Kidney glomerular epithelial cell (primary cell): ENCODE results near the gene POLR3GL.
"Not testable (repeated sequence)": the region's sequence is repeated elsewhere in the genome, so short reads cannot be mapped to it uniquely, and the experiment has no call there.

ENCODE experiments used
- DNase-seq: peaks from one replicate; lab custom pipeline; 2025; lab: John Stamatoyannopoulos, UW

POLR3GL gene

DNA sequence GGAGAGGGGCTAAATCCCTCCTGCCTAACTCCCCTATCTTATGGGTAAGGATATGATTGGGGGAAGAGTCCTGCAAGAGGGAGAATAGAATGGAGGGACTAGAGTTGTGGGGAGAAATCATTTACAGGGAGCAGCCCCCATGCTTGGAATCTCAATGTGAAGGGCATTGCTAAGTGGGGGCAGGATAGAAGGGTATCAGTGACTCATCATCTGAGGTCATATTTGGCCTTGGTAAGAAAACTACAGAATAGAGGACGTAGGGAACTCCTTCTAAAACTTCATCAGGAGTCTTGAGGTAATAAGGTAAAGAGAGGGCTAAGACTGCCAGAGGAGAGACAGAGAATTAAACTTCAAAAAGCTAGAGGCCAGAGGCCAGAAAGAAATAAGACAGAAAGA is 56.6 kb downstream of the POLR3GL start:
- no peak for DNase-seq

DNA sequence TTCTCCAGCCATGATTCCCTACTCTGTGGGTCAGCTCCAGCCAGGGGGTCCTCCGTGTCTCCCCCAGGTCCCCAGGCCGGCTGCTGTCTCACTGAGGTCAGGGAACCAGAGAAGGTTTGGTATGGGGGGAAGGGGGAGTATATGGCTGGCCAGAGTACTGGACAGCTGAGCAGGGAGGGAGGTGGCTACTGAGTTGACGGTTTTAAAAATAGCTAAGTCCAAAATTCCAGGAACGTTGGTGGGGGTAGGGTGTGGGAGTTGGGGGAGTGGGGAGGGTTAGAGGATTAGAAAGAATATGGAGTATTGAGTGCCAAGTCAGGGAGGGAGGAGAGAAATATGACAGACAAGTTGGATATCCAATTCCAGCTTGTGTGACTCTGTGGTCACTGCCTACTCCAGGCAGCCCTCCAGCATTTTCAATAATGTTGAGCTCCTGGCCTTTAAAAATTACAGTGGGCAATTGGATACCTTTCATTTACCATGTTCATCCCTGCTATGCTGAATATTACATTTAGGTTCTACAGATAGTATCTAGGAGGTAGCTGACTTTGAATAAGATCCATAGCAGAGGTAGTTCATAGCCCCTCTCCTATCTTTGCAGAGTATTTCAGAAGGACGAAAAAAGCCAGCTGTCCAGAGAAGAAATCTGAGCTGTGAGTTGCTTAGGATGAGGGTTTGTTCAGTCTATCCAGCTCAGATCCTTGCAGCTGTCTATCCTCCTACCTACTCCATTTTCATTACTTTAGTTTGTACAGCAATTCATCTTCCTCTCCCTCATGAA is 57.3 kb downstream of the POLR3GL start, which contains the start of gene HJV:
HJV (minus strand) TSS at position 114 of the 781 bp plus-strand sequence. CDS start 1,504 bp downstream, outside the sequence.
- DNase-seq, result no peak

DNA sequence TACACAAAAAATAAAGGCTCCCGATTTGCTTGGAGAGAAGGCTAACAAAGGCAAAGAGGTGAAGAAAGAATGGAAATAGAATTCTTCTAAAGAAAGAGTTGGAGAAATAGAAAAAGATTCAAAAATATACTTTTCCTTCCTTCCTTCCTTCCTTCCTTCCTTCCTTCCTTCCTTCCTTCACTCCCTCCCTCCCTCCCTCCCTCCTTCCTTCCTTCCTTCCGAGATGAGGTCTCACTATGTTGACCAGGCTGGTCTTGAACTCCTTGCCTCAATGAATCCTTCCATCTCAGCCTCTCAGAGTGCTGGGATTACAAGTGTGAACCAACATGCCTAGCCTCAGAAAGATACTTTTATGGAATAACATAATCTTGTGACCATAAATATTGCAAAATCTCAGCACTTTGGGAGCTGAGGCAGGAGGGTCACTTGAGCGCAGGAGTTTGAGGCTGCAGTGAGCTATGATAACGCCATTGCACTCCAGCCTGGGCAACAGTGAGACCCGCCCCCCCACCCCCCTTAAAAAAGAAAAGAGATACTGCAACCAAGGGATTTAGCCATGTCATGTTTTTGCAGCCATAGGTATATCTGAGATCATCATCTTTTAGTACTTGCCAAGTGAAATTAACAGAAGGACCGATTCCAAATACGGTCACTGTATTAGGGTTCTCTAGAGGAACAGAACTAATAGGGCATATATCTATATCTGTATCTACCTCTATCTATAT is 58.1 kb downstream of the POLR3GL start:
- DNase-seq, result no peak

DNA sequence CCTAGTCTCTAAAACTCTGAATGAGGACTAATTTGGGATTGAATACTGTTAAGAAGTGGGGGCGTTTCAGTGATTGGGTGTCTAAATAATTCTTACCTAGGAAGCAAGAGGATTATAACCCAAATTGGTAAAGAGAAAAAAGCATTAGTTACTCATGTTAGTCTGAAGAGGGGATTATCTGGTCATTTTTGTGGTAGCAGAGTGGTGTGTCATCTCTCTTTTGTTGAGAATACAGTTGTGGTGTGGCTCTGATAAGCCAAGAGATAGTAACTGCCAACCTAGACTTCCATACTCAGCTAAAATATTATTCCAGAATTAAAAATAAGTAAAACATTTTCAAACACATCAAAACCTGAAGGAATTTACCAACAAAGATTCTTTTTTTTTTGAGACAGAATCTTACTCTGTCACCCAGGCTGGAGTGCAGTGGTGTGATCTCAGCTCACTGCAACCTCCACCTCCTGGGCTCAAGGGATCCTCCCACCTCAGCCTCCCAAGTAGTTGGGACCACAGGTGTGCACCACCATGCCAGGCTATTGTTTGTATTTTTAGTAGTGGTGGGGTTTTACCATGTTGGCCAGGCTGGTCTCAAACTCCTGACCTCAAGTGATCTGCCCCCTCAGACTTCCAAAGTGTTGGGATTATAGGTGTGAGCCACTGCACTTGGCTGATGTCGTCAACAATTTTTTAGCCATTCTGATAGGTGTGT is 61.5 kb downstream of the POLR3GL start:
- DNase-seq, result not testable (repeated sequence)

DNA sequence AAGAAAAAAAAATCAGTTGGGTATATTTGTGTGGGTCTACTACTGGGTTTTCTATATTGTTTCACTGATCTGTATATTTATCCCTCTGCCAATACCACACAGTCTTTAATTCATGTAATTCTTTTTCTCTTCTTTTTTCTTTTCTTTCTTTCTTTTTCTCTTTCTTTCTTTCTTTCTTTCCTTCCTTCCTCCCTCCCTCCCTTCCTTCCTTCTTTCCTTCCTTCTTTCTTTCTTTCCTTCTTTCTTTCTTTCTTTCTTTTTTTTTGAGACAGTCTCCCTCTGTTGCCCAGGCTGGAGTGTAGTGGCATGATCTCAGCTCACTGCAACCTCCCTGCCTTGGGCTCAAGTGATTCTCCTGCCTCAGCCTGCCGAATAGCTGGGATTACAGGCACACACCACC is 62.2 kb downstream of the POLR3GL start:
- not testable (repeated sequence) for DNase-seq
